H1 (cell line): ENCODE results near the gene DNAJB12. TPM values are rescaled to one million over a fixed set of nuclear protein-coding genes. Genes with fewer than 3 reads are reported as not detected.

ENCODE experiments used
- CTCF ChIA-PET: fragments of 300-600 bp; sonication (Branson Sonifier 250); formaldehyde crosslinking; loops from one replicate; lab custom pipeline; 2021; ENCODE audit not compliant: partially characterized antibody; lab: Charles Lee
- POLR2A ChIA-PET: fragments of 300-600 bp; sonication (Branson Sonifier 250); formaldehyde crosslinking; loops from one replicate; lab custom pipeline; 2021; ENCODE audit warnings: inconsistent platforms; ENCODE audit not compliant: partially characterized antibody; lab: Charles Lee
- DNase-seq, 2 experiments: peaks; one replicate each; pipeline versions ENCODE4 v3.0.0 to v3.0.0-alpha.2; 2010 to 2022; ENCODE audit warnings: low spot score in 2 of 2, low read depth in 1 of 2, mixed read lengths in 1 of 2
- FAIRE-seq: peaks from 2 replicates; lab custom pipeline; 2011; peaks lifted over from hg19 to GRCh38; lab: Jason Lieb, UNC
- H2AFZ ChIP-seq: 2 replicates; pipeline ENCODE4 v1.8.1; 2012; ENCODE audit warnings: low read length, inconsistent platforms
- H2AK5ac ChIP-seq: 2 replicates; pipeline ENCODE4 v1.6.1; 2013; ENCODE audit warnings: low read depth, low read length
- H2BK120ac ChIP-seq: replicated peaks from 2 replicates; pipeline ENCODE3; 2013; ENCODE audit warnings: low read depth, low read length, inconsistent platforms
- H2BK12ac ChIP-seq: 2 replicates; pipeline ENCODE4 v1.6.1; 2013; ENCODE audit warnings: low read depth, low read length
- H2BK15ac ChIP-seq: 2 replicates; pipeline ENCODE4 v1.6.1; 2013; ENCODE audit warnings: low read length
- H2BK20ac ChIP-seq: 2 replicates; pipeline ENCODE4 v1.6.1; 2013; ENCODE audit warnings: low read length
- H2BK5ac ChIP-seq: 2 replicates; pipeline ENCODE4 v1.6.1; 2013; ENCODE audit warnings: low read depth, low read length
- H3K14ac ChIP-seq: 2 replicates; pipeline ENCODE4 v1.6.1; 2013; ENCODE audit warnings: inconsistent platforms; ENCODE audit not compliant: insufficient read length
- H3K18ac ChIP-seq: 2 replicates; pipeline ENCODE4 v1.6.1; 2013; ENCODE audit warnings: low read length; ENCODE audit errors: extremely low read depth
- H3K23ac ChIP-seq: 2 replicates; pipeline ENCODE4 v1.6.1; 2013; ENCODE audit warnings: inconsistent platforms; ENCODE audit not compliant: insufficient read length
- H3K23me2 ChIP-seq: 2 replicates; pipeline ENCODE4 v1.6.1; 2013; ENCODE audit warnings: low read depth, low read length
- H3K27ac ChIP-seq: 2 replicates; pipeline ENCODE4 v1.6.1; 2011; ENCODE audit warnings: low read depth, low read length, inconsistent platforms
- H3K27me3 ChIP-seq, 4 experiments: replicated peaks in 1 of 4; 1 replicate in 1 of 4; 2 replicates in 3 of 4; pipeline versions ENCODE4 v1.6.1 to v1.8.1; 2011 to 2013; ENCODE audit warnings: low read length in 3 of 4, mild to moderate bottlenecking in 3 of 4, inconsistent platforms in 2 of 4, mixed read lengths in 2 of 4, moderate library complexity in 1 of 4; ENCODE audit not compliant: control insufficient read depth in 3 of 4, insufficient read depth in 3 of 4; ENCODE audit errors: extremely low read depth in 1 of 4
- H3K36me3 ChIP-seq, 4 experiments: 2 replicates each; pipeline versions ENCODE4 v1.6.1 to v1.8.1; 2011 to 2013; ENCODE audit warnings: mild to moderate bottlenecking in 4 of 4, low read length in 3 of 4, moderate library complexity in 2 of 4, control low read depth in 1 of 4, inconsistent platforms in 1 of 4; ENCODE audit not compliant: insufficient read depth in 4 of 4, control insufficient read depth in 2 of 4
- H3K4ac ChIP-seq: replicated peaks from 2 replicates; pipeline ENCODE3; 2013; ENCODE audit warnings: low read length, low read depth, mixed read lengths, inconsistent platforms; ENCODE audit not compliant: insufficient read length
- H3K4me1 ChIP-seq, 4 experiments: replicated peaks in 1 of 4; 1 replicate in 1 of 4; 2 replicates in 3 of 4; pipeline versions ENCODE4 v1.6.1 to v1.8.1; 2011 to 2013; ENCODE audit warnings: low read length in 3 of 4, inconsistent platforms in 2 of 4, mixed read lengths in 1 of 4; ENCODE audit not compliant: insufficient read depth in 4 of 4, control insufficient read depth in 3 of 4
- H3K4me2 ChIP-seq, 2 experiments: 2 replicates each; pipeline versions ENCODE4 v1.6.1 to v1.8.1; 2011 to 2013; ENCODE audit warnings: low read depth in 2 of 2, low read length in 2 of 2, control low read depth in 1 of 2, inconsistent platforms in 1 of 2, mild to moderate bottlenecking in 1 of 2; ENCODE audit not compliant: insufficient read depth in 1 of 2
- H3K4me3 ChIP-seq, 4 experiments: fragments of 200-600, 300-600 bp in 1 of 4; sonication (generic), shearing (Covaris generic), sonication (Bioruptor Twin) in 1 of 4; 2 replicates each; pipeline versions ENCODE4 v1.5.1 to v1.8.1; 2011 to 2016; ENCODE audit warnings: low read length in 4 of 4, low read depth in 3 of 4, control low read depth in 2 of 4, inconsistent platforms in 2 of 4, mild to moderate bottlenecking in 2 of 4, mixed read lengths in 1 of 4, moderate library complexity in 1 of 4; ENCODE audit not compliant: insufficient read depth in 2 of 4; ENCODE audit errors: extremely low read depth in 1 of 4
- H3K56ac ChIP-seq: replicated peaks from 2 replicates; pipeline ENCODE3; 2013; ENCODE audit warnings: low read depth, mild to moderate bottlenecking, mixed read lengths, low read length, inconsistent platforms; ENCODE audit not compliant: insufficient read length
- H3K79me1 ChIP-seq: 2 replicates; pipeline ENCODE4 v1.6.1; 2013; ENCODE audit warnings: low read depth, low read length, control low read depth
- H3K79me2 ChIP-seq, 2 experiments: 2 replicates each; pipeline versions ENCODE4 v1.6.1 to v1.8.1; 2012 to 2013; ENCODE audit warnings: low read length in 2 of 2, mild to moderate bottlenecking in 2 of 2, inconsistent platforms in 1 of 2; ENCODE audit not compliant: insufficient read depth in 2 of 2, control insufficient read depth in 1 of 2
- H3K9ac ChIP-seq, 4 experiments: replicated peaks in 1 of 4; 1 replicate in 1 of 4; 2 replicates in 3 of 4; pipeline versions ENCODE4 v1.6.1 to v1.8.1; 2011 to 2013; ENCODE audit warnings: low read depth in 3 of 4, low read length in 3 of 4, control low read depth in 2 of 4, mild to moderate bottlenecking in 2 of 4, moderate library complexity in 2 of 4, inconsistent platforms in 1 of 4; ENCODE audit errors: extremely low read depth in 1 of 4
- H3K9me3 ChIP-seq, 2 experiments: 2 replicates each; pipeline versions ENCODE4 v1.6.1 to v1.8.1; 2012 to 2013; ENCODE audit warnings: mild to moderate bottlenecking in 2 of 2, moderate library complexity in 2 of 2, control low read depth in 1 of 2, inconsistent platforms in 1 of 2, low read depth in 1 of 2, low read length in 1 of 2, mixed read lengths in 1 of 2; ENCODE audit not compliant: insufficient read depth in 2 of 2
- H4K20me1 ChIP-seq, 2 experiments: replicated peaks in 1 of 2; 2 replicates each; pipeline versions ENCODE3 to v1.8.1; 2011 to 2013; ENCODE audit warnings: inconsistent platforms in 2 of 2, low read length in 2 of 2, mild to moderate bottlenecking in 1 of 2; ENCODE audit not compliant: insufficient read depth in 2 of 2, control insufficient read depth in 1 of 2
- H4K5ac ChIP-seq: 2 replicates; pipeline ENCODE4 v1.6.1; 2013; ENCODE audit warnings: low read length, low read depth, mixed read lengths, inconsistent platforms; ENCODE audit not compliant: insufficient read length
- H4K8ac ChIP-seq: 2 replicates; pipeline ENCODE4 v1.8.0; 2013; ENCODE audit warnings: mild to moderate bottlenecking, moderate library complexity, low read length, inconsistent platforms; ENCODE audit not compliant: insufficient read depth; ENCODE audit errors: extremely low read depth
- H4K91ac ChIP-seq: replicated peaks from 2 replicates; pipeline ENCODE3; 2013; ENCODE audit warnings: low read length, mixed read lengths, inconsistent platforms; ENCODE audit not compliant: insufficient read length
- CTCF ChIP-seq, 3 experiments: IDR thresholded peaks; 1 replicate in 2 of 3; 2 replicates in 1 of 3; pipeline versions ENCODE4 v1.5.1 to v1.6.1; 2011; ENCODE audit warnings: low read length in 3 of 3, mild to moderate bottlenecking in 3 of 3, inconsistent platforms in 2 of 3, low read depth in 1 of 3, moderate library complexity in 1 of 3; ENCODE audit not compliant: insufficient read depth in 1 of 3; ENCODE audit errors: control extremely low read depth in 1 of 3
- NRF1 ChIP-seq: IDR thresholded peaks from 2 replicates; pipeline ENCODE4 v1.6.1; 2011; ENCODE audit warnings: mild to moderate bottlenecking, low read depth, low read length, improper control_type of control experiment
- RXRA ChIP-seq: IDR thresholded peaks from 2 replicates; pipeline ENCODE4 v1.6.1; 2011; ENCODE audit warnings: low read depth, mild to moderate bottlenecking, low read length, moderate library complexity; ENCODE audit not compliant: insufficient read depth
- SAP30 ChIP-seq: fragments of 300-600 bp; sonication (generic); IDR thresholded peaks from 2 replicates; pipeline ENCODE4 v1.7.1; 2012; ENCODE audit warnings: low read length, moderate library complexity, mild to moderate bottlenecking, inconsistent platforms; ENCODE audit not compliant: insufficient read depth, insufficient replicate concordance
- SIX5 ChIP-seq: IDR thresholded peaks from 2 replicates; pipeline ENCODE4 v1.6.1; 2011; ENCODE audit warnings: mild to moderate bottlenecking, low read depth, low read length
- SP1 ChIP-seq: IDR thresholded peaks from 2 replicates; pipeline ENCODE4 v1.6.1; 2011; ENCODE audit warnings: low read depth, low read length
- SP2 ChIP-seq: IDR thresholded peaks from 2 replicates; pipeline ENCODE4 v1.6.1; 2012; ENCODE audit warnings: mild to moderate bottlenecking, low read length, inconsistent platforms
- USF2 ChIP-seq: IDR thresholded peaks from 2 replicates; pipeline ENCODE4 v1.6.1; 2011; ENCODE audit warnings: low read length, improper control_type of control experiment
- WGBS, 2 experiments: shearing (Covaris generic) in 1 of 2; methylation state at CpG; one replicate each; pipeline versions ENCODE4 v1.1.6 to v1.1.7; 2013 to 2015; ENCODE audit warnings: low lambda C conversion rate in 2 of 2, mixed read lengths in 2 of 2, inconsistent platforms in 1 of 2, low coverage in 1 of 2, missing lambda C conversion rate in 1 of 2; ENCODE audit not compliant: insufficient replicate concordance in 2 of 2, insufficient coverage in 1 of 2, insufficient read length in 1 of 2; ENCODE audit errors: extremely low coverage in 1 of 2, missing lambda C conversion rate in 1 of 2; 5-methylcytosine and 5-hydroxymethylcytosine counted together
- polyA plus RNA-seq, 7 experiments: library from polyadenylated mRNA; depleted of rRNA in 3 of 7; stranded (reverse) in 5 of 7; unstranded in 2 of 7; fragments of >200 nt in 5 of 7; fragments of 200-250 nt in 2 of 7; gene quantifications; 1 replicate in 5 of 7; 2 replicates in 1 of 7; 4 replicates in 1 of 7; pipeline versions ENCODE4 v1.2.1 to v1.2.3, GENCODE V29; 2011 to 2013; ENCODE audit warnings: missing spikeins in 2 of 7, mixed read lengths in 2 of 7
- total RNA-seq: library from RNA; stranded (reverse); fragmentation: NEBNext Ultra II Directional; extraction: Animal tissue kit (Norgen Biotek cat#: 25700); gene quantifications from 2 replicates; pipeline ENCODE4 v1.2.1, GENCODE V29; 2021

The DNAJB12 gene
- total and polyA plus RNA-seq, 2 of the 8 experiments (the other 6 are each of a cell fraction or from before 2014, with no cell fraction given): 10.8 to 20.5 TPM

- H3K18ac ChIP-seq: no peak overlapping the region
- DNase-seq (no peak), FAIRE-seq (no peak)
- no peak overlapping the region for H3K27ac ChIP-seq
- no peak overlapping the region for H4K5ac ChIP-seq
- 0 out of 2 replicates have a peak overlapping the region, but pooled peaks have one; percentile 2 for H2BK20ac ChIP-seq
- H3K14ac ChIP-seq: no peak overlapping the region
- H3K79me2 ChIP-seq: no peaks in the 10 kb centered on the region
- H3K36me3 ChIP-seq: no peaks in the 10 kb centered on the region
- H2AFZ ChIP-seq: no peak overlapping the region
- H2AK5ac ChIP-seq: no peak overlapping the region
- H2BK5ac ChIP-seq: no peak overlapping the region
- H3K4me1 ChIP-seq: peaks cover 14 to 29% (median 17%) of the 10 kb centered on the region in 4 experiments
- 0 out of 2 replicates have a peak overlapping the region, but pooled peaks have one; percentile 77 for H2BK15ac ChIP-seq
- no peaks in the 10 kb centered on the region; the same call in 1 of the 2 replicates for H3K23me2 ChIP-seq
- H4K91ac ChIP-seq: peak overlapping the region; percentile 34
- no peak overlapping the region for H3K4me2 ChIP-seq
- no peaks in the 10 kb centered on the region for H3K27me3 ChIP-seq
- H3K56ac ChIP-seq: no peak overlapping the region
- no peak overlapping the region for H2BK120ac ChIP-seq
- no peak overlapping the region for H3K23ac ChIP-seq
- H4K8ac ChIP-seq: no peak overlapping the region
- H3K4me3 ChIP-seq: no peak overlapping the region
- no peak overlapping the region for H3K9ac ChIP-seq
- POLR2A ChIA-PET: interaction anchor here (0.6 to 39.2 kb wide), 8 partner anchors 10 to 106 kb away, joined by 3 to 895 read pairs (median 4); partner anchors contain the start of gene DDIT4
- 86% methylated on average over 3 of the region's 3 CpGs; no CpG with 5 or more reads in 1 of the 2 experiments for WGBS, 2 experiments
- CTCF ChIA-PET: interaction anchor here (0.7 to 4.9 kb wide), 6 partner anchors 10 to 190 kb away, joined by 3 to 22 read pairs (median 4); partner anchors contain the start of gene DDIT4
- H2BK12ac ChIP-seq: peak overlapping the region; percentile 69; the same call in 1 of the 2 replicates
- no peak overlapping the region for H3K4ac ChIP-seq
- no peaks in the 10 kb centered on the region for H3K9me3 ChIP-seq
- no peaks in the 10 kb centered on the region for H3K79me1 ChIP-seq
- H4K20me1 ChIP-seq: no peaks in the 10 kb centered on the region
- TF ChIP-seq SIX5 (no peak), SAP30 (no peak), RXRA (no peak), USF2 (no peak), SP2 (no peak), CTCF (IDR thresholded peaks at IDR 0.05; ENCODE audit: control extremely low read depth in 1 of 3, insufficient read depth in 1 of 3, low read depth in 1 of 3, low read length in 3 of 3) (no peak), NRF1 (no peak), SP1 (no peak)
Observed at GRCh38 chr10:72316386-72316700, 38.4 kb downstream of the DNAJB12 start.
